SJCRH30 (cell line): Measurements from ENCODE around the gene UBE2L3. TPM values are rescaled to one million over a fixed set of nuclear protein-coding genes. Genes with fewer than 3 reads are reported as not detected.
"Not testable (repeated sequence)": the region's sequence is repeated elsewhere in the genome, so short reads cannot be mapped to it uniquely, and the experiment has no call there.

Experiments
- DNase-seq, 2 experiments: peaks; one replicate each; pipeline ENCODE4 v3.0.0-alpha.2; 2015 to 2020
- H3K27ac ChIP-seq: fragments of 250-450 bp; sonication (Bioruptor Pico); 2 replicates; pipeline ENCODE4 v1.5.1; 2020; ENCODE audit warnings: mild to moderate bottlenecking, moderate library complexity
- H3K27me3 ChIP-seq: fragments of 250-450 bp; sonication (Bioruptor Pico); 2 replicates; pipeline ENCODE4 v1.5.1; 2020; ENCODE audit warnings: mild to moderate bottlenecking, moderate library complexity
- H3K36me3 ChIP-seq: fragments of 250-450 bp; sonication (Bioruptor Pico); 2 replicates; pipeline ENCODE4 v1.5.1; 2020; ENCODE audit warnings: mild to moderate bottlenecking, moderate library complexity
- H3K4me1 ChIP-seq: fragments of 250-450 bp; sonication (Bioruptor Pico); 2 replicates; pipeline ENCODE4 v1.5.1; 2020; ENCODE audit warnings: mild to moderate bottlenecking, moderate library complexity
- H3K4me3 ChIP-seq: fragments of 250-450 bp; sonication (Bioruptor Pico); 2 replicates; pipeline ENCODE4 v1.5.1; 2020; ENCODE audit warnings: mild to moderate bottlenecking, moderate library complexity
- H3K9me3 ChIP-seq: fragments of 250-450 bp; sonication (Bioruptor Pico); replicated peaks from 2 replicates; pipeline ENCODE4 v1.5.1; 2020; ENCODE audit warnings: mild to moderate bottlenecking, moderate library complexity
- total RNA-seq: library from RNA; depleted of rRNA; stranded (reverse); fragments of >200 nt; shearing (Covaris generic); gene quantifications from 2 replicates; pipeline ENCODE4 v1.2.3, GENCODE V29; 2014

UBE2L3 gene
- total RNA-seq, 1 experiment from 2014 or later: 102 TPM

GRCh38 chr22:21626073-21626734 is 58.7 kb downstream of the UBE2L3 start:
- Histone ChIP-seq H3K4me3 (no peak overlapping the region), H3K36me3 (peaks cover 9% of the 10 kb centered on the region; the same call in 1 of the 2 replicates), H3K9me3 (no peaks in the 10 kb centered on the region), H3K27me3 (no peaks in the 10 kb centered on the region), H3K4me1 (no peaks in the 10 kb centered on the region), H3K27ac (no peak overlapping the region)
- no peak for DNase-seq

- DNase-seq: no peak
- Histone ChIP-seq H3K36me3 (peaks cover 7% of the 10 kb centered on the region; the same call in 1 of the 2 replicates), H3K4me3 (no peak overlapping the region), H3K27ac (no peak overlapping the region), H3K9me3 (no peaks in the 10 kb centered on the region), H3K27me3 (no peaks in the 10 kb centered on the region), H3K4me1 (no peaks in the 10 kb centered on the region)
These were observed 59.4 kb downstream of the UBE2L3 start for GRCh38 chr22:21626735-21627469.

GRCh38 chr22:21628386-21629254 is 61.1 kb downstream of the UBE2L3 start:
- peak overlapping the region; percentile 68 for H3K4me3 ChIP-seq
- H3K27me3 ChIP-seq: no peaks in the 10 kb centered on the region
- no peaks in the 10 kb centered on the region for H3K9me3 ChIP-seq
- H3K36me3 ChIP-seq: no peaks in the 10 kb centered on the region
- no peaks in the 10 kb centered on the region for H3K4me1 ChIP-seq
- no peak for DNase-seq
- no peak overlapping the region for H3K27ac ChIP-seq

GRCh38 chr22:21629255-21630149 is 62.0 kb downstream of the UBE2L3 start, which contains the start of gene YDJC:
YDJC (minus strand) TSS chr22:21630022; CDS start chr22:21630014, 8 bp downstream.
- DNase-seq: peak; percentile 84 to 88
- H3K27ac ChIP-seq: peak within 1 kb of the TSS; percentile 32

GRCh38 chr22:21631025-21631424 is 63.5 kb downstream of the UBE2L3 start:
- H3K27ac ChIP-seq: no peak overlapping the region
- no peak for DNase-seq
- no peaks in the 10 kb centered on the region for H3K27me3 ChIP-seq
- H3K4me1 ChIP-seq: no peaks in the 10 kb centered on the region
- no peak overlapping the region for H3K4me3 ChIP-seq
- H3K36me3 ChIP-seq: no peaks in the 10 kb centered on the region
- no peaks in the 10 kb centered on the region for H3K9me3 ChIP-seq

More at GRCh38 chr22:21629255-21630149, 62.0 kb downstream of the UBE2L3 start, which contains the start of gene YDJC:
- H3K36me3 ChIP-seq: no peaks in the 10 kb centered on the region
- H3K4me3 ChIP-seq: peak within 1 kb of the TSS; percentile 68
- no peaks in the 10 kb centered on the region for H3K9me3 ChIP-seq
- H3K27me3 ChIP-seq: no peaks in the 10 kb centered on the region
- no peaks in the 10 kb centered on the region for H3K4me1 ChIP-seq

- no peaks in the 10 kb centered on the region for H3K9me3 ChIP-seq
- no peaks in the 10 kb centered on the region for H3K36me3 ChIP-seq
- DNase-seq: peak; percentile 56 to 68
- H3K27ac ChIP-seq: no peak within 1 kb of the TSS
- H3K27me3 ChIP-seq: no peaks in the 10 kb centered on the region
- no peak within 1 kb of the TSS for H3K4me3 ChIP-seq
- H3K4me1 ChIP-seq: no peaks in the 10 kb centered on the region
These were observed 64.9 kb downstream of the UBE2L3 start, which contains the start of gene CCDC116 for GRCh38 chr22:21632237-21632895. CCDC116 (plus strand) TSS chr22:21632760; CDS start chr22:21633182, 422 bp downstream.

- H3K4me1 ChIP-seq: no peaks in the 10 kb centered on the region
- no peak for DNase-seq
- H3K27ac ChIP-seq: no peak overlapping the region
- no peaks in the 10 kb centered on the region for H3K36me3 ChIP-seq
- H3K4me3 ChIP-seq: no peak overlapping the region
- no peaks in the 10 kb centered on the region for H3K27me3 ChIP-seq
- no peaks in the 10 kb centered on the region for H3K9me3 ChIP-seq
These were observed 65.4 kb downstream of the UBE2L3 start for GRCh38 chr22:21632931-21633330.

- no peaks in the 10 kb centered on the region for H3K4me1 ChIP-seq
- no peaks in the 10 kb centered on the region for H3K36me3 ChIP-seq
- H3K4me3 ChIP-seq: no peak overlapping the region
- H3K27me3 ChIP-seq: no peaks in the 10 kb centered on the region
- no peaks in the 10 kb centered on the region for H3K9me3 ChIP-seq
- no peak overlapping the region for H3K27ac ChIP-seq
- no peak for DNase-seq
These were observed 66.0 kb downstream of the UBE2L3 start for GRCh38 chr22:21633481-21633880.

GRCh38 chr22:21634081-21634480 is 66.6 kb downstream of the UBE2L3 start:
- Histone ChIP-seq H3K27ac (no peak overlapping the region), H3K36me3 (no peaks in the 10 kb centered on the region), H3K4me1 (no peaks in the 10 kb centered on the region), H3K27me3 (no peaks in the 10 kb centered on the region), H3K4me3 (no peak overlapping the region), H3K9me3 (no peaks in the 10 kb centered on the region)
- no peak for DNase-seq

- Histone ChIP-seq H3K9me3 (no peaks in the 10 kb centered on the region), H3K4me1 (no peaks in the 10 kb centered on the region), H3K36me3 (no peaks in the 10 kb centered on the region), H3K27ac (no peak overlapping the region), H3K4me3 (no peak overlapping the region), H3K27me3 (no peaks in the 10 kb centered on the region)
- DNase-seq: no peak
These were observed 67.3 kb downstream of the UBE2L3 start for GRCh38 chr22:21634844-21635243.

- H3K27me3 ChIP-seq: no peaks in the 10 kb centered on the region
- H3K36me3 ChIP-seq: no peaks in the 10 kb centered on the region
- H3K4me1 ChIP-seq: peaks cover under 1% of the 10 kb centered on the region; the same call in 1 of the 2 replicates
- no peak for DNase-seq
- H3K4me3 ChIP-seq: no peak overlapping the region
- no peaks in the 10 kb centered on the region for H3K9me3 ChIP-seq
- no peak overlapping the region for H3K27ac ChIP-seq
These were observed 68.4 kb downstream of the UBE2L3 start for GRCh38 chr22:21635771-21636510.

GRCh38 chr22:21636629-21637218 is 69.2 kb downstream of the UBE2L3 start:
- Histone ChIP-seq H3K4me1 (peaks cover 7% of the 10 kb centered on the region), H3K36me3 (no peaks in the 10 kb centered on the region), H3K27me3 (no peaks in the 10 kb centered on the region), H3K4me3 (no peak overlapping the region), H3K9me3 (no peaks in the 10 kb centered on the region), H3K27ac (no peak overlapping the region)
- DNase-seq: no peak

GRCh38 chr22:21637450-21637849 is 69.9 kb downstream of the UBE2L3 start:
- not testable (repeated sequence) for H3K27ac ChIP-seq, H3K36me3 ChIP-seq, H3K4me3 ChIP-seq, H3K9me3 ChIP-seq, H3K27me3 ChIP-seq, DNase-seq, H3K4me1 ChIP-seq
